NCI-H128 (cell line): ENCODE measurements around the gene DDX20.

Experiments
- DNase-seq: peaks from one replicate; lab custom pipeline; 2025; ENCODE audit not compliant: unreplicated experiment; lab: John Stamatoyannopoulos, UW

The DDX20 gene

GRCh38 chr1:111747282-111747734 lies 8.4 kb upstream of the DDX20 start:
- no peak for DNase-seq

- no peak for DNase-seq
These were observed 7.8 kb upstream of the DDX20 start for GRCh38 chr1:111747947-111748346.

DNA sequence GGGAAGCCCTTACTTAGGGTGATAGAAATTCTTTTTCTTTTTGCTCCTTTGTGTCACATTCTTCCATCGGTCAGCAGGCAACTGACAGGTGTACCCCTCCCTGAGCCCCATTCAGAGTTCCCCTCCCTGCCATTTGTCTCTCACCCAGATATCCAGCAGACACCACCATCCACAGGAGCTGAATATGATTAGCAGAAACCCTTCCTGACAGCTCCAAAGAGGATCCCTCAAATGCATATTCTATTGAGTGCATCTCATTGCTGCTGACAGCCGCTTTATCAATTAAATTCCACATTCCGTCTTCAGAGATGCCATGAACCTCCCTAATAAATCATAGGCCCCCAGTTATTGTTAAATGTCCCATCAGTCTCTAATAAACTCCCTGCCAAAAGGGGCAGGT lies 6.1 kb upstream of the DDX20 start:
- no peak for DNase-seq

DNA sequence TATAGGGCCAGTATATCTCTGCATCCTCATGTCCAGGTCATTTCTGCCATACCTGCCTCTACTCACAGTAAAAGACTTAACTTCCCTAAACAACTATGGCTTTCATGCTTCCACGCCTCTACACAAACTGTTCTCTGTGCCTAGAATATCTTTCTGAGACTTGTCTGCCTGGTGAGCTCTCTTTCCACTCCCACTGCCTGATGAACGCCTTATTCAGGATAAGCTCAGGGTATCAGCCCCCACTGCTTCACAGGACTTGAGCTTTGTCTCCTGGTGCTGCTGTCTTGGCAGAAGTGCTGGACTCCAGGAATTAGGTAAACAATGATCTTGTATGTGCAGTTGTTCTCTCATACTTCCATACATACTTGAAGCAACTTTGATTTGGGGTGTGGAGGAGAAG lies 4.8 kb upstream of the DDX20 start:
- no peak for DNase-seq

- no peak for DNase-seq
These were observed 3.7 kb upstream of the DDX20 start for GRCh38 chr1:111751906-111752575.

DNA sequence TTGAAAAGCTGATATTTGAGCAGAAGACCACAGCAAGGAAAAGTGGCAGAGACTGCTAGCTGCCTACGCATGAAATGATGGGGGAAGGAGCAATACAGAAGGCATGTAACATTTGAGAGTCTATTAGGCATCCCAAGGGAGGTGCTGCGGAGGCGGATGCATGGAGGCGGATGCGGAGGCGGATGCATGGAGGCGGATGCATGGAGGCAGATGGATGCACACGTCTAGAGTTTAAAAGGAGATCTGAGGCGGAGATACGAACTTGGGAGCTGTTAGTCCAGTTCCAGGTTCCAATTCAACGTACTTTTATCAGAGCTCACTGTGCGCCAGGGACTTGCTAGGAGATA lies 744 bp upstream of the DDX20 start:
- DNase-seq, result peak; percentile 31

DNA sequence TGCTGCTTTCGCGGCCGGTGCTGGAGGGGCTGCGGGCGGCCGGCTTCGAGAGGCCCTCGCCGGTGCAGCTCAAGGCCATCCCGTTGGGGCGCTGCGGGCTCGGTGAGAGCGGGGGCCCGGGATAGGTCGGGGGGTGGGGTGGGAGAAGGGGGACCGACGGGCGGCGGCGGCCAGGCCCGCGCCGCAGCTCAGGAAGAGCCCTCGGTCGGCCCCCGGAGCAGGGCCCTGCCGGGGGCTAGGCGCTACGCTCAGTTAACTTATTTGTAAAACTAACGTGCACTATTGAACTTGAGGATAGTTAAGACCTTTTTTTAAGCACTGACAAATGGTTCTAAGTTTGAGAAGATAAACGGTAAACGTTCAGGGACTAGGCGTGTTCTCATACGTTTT lies 418 bp downstream of the DDX20 start:
- DNase-seq, result no peak

- no peak for DNase-seq
These were observed 2.7 kb downstream of the DDX20 start for GRCh38 chr1:111758373-111758772.

DNA sequence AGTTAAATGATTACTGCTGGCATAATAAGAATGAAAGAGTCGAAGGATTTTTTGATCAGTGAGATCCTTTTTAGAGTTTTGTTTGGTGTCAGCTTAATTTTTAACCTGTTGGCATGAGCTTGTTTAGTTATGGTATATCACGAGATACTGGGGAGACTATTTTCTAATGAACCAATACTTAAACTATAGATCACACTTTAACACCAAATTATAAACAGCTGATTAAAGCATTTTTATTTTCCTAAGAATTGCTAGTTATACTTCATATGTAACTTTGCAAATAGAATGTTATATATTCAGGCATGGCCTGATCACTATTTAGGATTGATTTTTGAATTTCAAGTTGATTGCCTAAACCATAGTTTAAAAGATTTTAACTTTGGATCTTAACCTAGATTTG lies 6.0 kb downstream of the DDX20 start:
- no peak for DNase-seq

DNA sequence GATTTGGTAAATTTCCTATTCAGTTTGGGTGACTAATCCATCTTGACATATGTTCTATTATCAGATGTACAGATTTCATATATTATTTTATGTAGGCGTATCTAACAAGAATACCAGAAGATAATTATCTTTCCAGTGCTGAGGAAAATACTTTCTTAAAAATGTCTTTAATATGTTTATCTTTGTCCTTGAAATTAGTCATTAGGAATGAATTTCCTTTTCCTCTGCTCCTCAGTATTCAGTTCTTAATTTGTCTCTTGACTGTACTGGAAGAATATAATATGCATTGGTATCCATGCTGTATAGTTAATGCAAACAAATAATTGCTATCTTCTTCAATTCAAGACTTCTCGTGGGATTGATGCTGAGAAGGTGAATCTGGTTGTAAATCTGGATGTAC lies 6.6 kb downstream of the DDX20 start:
- no peak for DNase-seq

DNA sequence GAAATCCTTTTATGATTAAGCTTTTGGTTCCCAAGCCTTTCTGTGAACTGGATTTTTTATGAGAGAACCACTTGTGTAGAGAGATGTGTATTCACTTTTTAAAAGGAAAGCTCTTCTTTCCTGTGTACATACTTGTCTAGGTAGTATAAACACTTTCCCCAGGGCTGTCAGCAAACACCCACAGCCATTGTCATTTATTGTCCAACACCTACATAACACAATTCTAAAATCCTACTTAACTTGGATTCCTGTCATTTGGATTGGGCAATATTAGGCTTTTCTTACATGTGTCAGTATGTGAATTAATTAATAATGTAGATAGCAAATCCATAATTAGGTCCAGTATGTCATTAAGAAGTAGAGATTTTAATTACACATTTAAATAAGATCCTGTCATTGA lies 12.3 kb downstream of the DDX20 start:
- no peak for DNase-seq

DNA sequence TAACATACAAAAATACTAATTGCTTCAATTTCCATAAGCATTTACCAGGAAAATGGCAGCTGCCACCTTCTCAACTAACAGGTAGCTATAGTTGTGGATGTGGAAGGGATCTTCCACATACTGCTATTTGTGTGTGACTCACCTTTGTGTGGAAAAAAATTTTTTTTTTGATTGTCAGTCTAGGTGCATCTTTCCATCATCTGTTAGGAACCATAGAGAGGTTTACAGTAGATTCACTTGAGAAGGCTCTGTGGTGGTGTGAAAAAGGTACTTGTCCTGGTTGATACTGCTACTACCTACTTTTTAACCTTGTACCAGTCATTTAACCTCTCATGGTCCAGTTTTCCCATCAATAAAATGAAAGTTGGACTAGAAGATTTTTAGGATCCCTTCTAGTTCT lies 12.9 kb downstream of the DDX20 start:
- DNase-seq, result no peak

DNA sequence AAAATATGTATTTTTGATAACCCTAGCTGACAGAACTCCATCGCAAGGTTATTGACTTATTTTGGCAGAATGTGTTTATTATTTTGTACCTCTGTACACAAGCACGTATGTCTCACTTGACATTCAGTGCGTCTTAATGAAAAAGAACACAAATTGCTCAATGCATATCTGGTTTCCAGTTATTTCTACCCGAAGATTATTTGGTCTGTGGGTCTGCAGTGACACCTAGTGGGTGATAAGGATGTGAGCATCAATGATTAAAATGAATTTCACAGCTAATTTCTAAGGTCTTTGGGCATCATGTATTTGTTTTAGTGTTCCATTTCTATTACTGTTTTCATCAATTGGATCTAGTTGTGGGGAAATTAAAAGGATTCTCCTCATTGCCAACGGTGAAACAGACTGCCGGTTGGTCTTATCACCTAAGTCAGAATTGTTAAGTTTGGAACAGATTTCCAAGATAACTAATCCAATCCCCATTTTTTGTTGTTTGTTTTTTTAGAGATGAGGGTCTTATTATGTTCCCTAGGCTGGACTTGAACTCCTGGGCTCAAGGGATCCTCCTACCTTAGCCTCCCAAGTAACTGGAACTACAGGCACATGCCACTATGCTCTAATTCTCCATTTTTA lies 13.9 kb downstream of the DDX20 start:
- DNase-seq, result peak; percentile 27

DNA sequence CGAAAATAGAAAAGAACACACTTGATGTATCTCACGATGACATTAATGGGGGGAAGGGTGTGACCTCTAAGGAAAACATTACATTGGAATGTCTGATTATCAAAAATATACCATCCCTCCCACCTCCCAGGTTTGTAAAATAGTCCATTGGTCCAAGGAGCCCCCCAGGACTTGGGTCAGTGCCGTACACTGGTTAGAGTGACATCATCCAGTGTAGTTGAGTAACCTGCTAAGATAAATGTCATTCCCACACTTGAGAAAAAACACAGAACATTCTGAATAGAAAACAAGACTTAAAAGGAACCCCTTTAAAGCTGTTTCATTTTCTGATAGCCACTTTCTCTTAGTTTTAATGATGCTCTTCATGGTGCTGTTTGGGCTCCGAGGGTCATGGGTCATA lies 15.2 kb downstream of the DDX20 start:
- DNase-seq, result no peak

DNA sequence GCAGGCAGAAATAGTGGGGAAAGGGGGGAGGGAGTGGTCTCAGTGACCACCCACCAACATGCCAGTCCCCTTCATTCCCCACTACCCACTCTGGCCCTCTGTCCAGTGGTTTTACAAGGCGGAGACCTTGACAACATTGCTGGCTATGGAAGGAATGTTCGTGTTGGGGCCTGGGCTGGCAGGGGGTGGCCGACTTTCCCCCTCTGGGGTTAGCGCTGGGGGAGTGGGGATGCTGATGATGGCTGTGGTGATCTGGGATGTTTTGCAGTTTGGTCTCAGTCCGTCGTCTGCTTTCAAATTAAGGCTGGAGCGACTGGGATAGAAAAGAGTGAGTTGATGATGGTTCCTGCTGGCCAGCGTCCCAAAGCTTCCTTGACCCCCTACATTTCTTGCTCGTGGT lies 20.3 kb downstream of the DDX20 start:
- no peak for DNase-seq

DNA sequence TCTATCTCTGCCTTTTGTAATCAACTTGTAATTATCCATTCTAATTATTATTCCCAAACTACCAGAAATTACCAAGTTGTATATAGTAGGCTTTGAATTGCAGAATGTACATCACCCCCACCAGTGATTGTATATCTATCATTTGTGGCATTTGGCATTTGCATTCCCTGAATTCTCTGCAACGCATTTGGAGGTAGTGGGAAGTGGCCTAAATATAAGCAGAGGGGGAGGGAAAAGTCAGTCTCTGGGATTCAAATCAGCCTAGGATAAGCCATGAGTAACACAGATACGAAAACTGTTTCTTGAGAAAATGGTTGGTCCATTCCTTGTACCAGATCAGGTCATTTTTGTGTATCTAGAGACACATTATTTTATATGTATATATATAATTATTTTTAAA lies 20.7 kb downstream of the DDX20 start:
- no peak for DNase-seq

- DNase-seq, result no peak
These were observed 21.2 kb downstream of the DDX20 start for GRCh38 chr1:111776861-111777260.

DNA sequence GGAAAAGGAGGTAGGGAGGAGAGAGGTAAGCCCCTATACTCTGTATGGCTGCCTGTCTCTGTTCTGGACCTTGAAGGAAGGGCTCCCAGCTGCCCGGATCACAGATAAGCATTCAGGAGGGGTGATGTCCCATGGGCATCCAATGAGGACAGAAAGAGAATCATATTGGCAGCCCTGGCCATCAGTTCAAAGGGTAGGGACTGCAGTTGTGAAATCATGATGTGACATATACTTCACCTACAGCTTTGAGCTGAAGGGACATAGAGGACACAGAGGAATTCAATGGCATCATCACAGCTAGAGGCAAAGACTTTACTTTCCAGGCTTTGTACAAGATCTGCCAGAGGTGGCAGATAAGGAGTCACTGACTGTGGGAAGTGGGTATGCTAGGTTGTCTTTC lies 21.6 kb downstream of the DDX20 start:
- DNase-seq, result no peak

GRCh38 chr1:111778066-111778465 lies 22.4 kb downstream of the DDX20 start:
- no peak for DNase-seq

- no peak for DNase-seq
These were observed 22.9 kb downstream of the DDX20 start for GRCh38 chr1:111778541-111779051.

DNA sequence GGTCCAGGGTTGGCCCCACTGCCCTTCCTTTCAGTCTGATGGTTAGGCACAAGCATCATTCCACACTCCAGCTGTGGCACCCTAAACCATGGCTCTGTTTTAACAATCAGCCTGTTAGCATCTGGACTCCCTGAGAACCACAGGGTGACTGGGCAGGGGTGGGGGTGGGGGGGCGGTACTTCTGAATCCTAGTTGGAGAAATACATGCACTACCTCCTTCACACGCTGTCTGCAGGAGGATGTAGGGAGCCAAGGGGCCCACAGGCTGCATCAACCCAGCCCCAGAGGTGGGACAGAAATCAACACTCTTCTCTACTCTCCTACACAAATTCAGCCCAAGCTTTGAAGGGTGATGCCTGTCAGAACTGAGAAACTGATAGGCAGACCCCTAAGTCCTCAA lies 23.8 kb downstream of the DDX20 start:
- DNase-seq, result no peak

DNA sequence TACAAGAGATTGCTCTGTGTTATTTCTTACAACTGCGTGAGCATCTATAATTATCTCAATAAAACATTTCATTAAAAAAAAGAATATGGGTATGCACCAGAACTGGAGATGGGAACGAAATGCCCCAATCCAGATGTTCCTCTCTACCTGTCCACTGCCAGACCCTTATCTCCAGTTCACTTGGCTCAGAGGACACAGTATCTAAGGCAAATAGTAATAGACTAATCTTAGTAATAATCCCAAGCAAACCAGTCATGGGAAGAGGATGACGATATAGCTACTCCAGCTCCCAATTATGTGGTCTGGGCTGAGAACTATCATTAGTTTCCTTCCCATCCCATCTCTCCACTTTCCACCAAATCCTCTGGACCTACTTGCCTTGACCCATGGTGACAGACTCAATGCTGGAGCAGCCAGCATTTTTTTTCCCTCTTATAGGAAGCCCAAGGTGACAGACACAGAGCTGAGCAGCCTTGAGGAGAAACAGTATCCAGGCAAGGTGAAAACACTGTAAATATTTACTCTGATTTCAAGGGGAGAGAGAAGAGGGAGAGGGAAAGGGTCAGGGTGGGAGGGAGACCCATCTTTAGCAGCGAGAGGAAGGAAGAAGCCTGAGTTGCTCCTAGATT lies 28.7 kb downstream of the DDX20 start:
- DNase-seq, result no peak
